SK-N-SH treated with all-trans-retinoic acid at 6 μM for 48 hours (cell line): ENCODE results near the gene PLCH2.

Experiments
- ATAC-seq: fragments of 200-7000 bp; cut with Tn5 transposase; 3 replicates; pipeline ENCODE4 v1.9.1; 2020; ENCODE audit warnings: mild to moderate bottlenecking, moderate library complexity
- ARNTL ChIP-seq: fragments of 450-650 bp; formaldehyde crosslinking; IDR thresholded peaks from 2 replicates; pipeline ENCODE4 v1.5.0; 2020; ENCODE audit warnings: low read depth, mild to moderate bottlenecking, moderate library complexity, borderline replicate concordance
- BACH2 ChIP-seq: fragments of 250-450 bp; sonication (Bioruptor Pico); IDR thresholded peaks from 2 replicates; pipeline ENCODE4 v1.9.0; 2021; ENCODE audit warnings: mild to moderate bottlenecking, borderline replicate concordance
- CSDC2 ChIP-seq: fragments of 250-450 bp; sonication (Bioruptor Pico); IDR thresholded peaks from 2 replicates; pipeline ENCODE4 v1.5.0; 2020; ENCODE audit warnings: mild to moderate bottlenecking, moderate library complexity
- ESRRG ChIP-seq: fragments of 250-450 bp; sonication (Bioruptor Pico); IDR thresholded peaks from 2 replicates; pipeline ENCODE4 v1.6.1; 2021; ENCODE audit warnings: mild to moderate bottlenecking
- GLIS3 ChIP-seq: fragments of 250-450 bp; sonication (Bioruptor Pico); IDR thresholded peaks from 2 replicates; pipeline ENCODE4 v1.5.0; 2020; ENCODE audit warnings: mild to moderate bottlenecking, moderate library complexity
- ISL1 ChIP-seq: fragments of 250-450 bp; sonication (Bioruptor Pico); IDR thresholded peaks from 2 replicates; pipeline ENCODE4 v2.1.2; 2022; ENCODE audit warnings: mild to moderate bottlenecking, moderate library complexity
- OSR1 ChIP-seq: fragments of 250-450 bp; sonication (Bioruptor Pico); IDR thresholded peaks from 2 replicates; pipeline ENCODE4 v1.8.0; 2022; ENCODE audit warnings: moderate library complexity, mild to moderate bottlenecking, inconsistent platforms
- PATZ1 ChIP-seq: fragments of 250-450 bp; sonication (Bioruptor Pico); IDR thresholded peaks from 2 replicates; pipeline ENCODE4 v1.8.0; 2020; ENCODE audit warnings: mild to moderate bottlenecking, moderate library complexity, borderline replicate concordance
- PPARA ChIP-seq: fragments of 250-450 bp; sonication (Bioruptor Pico); IDR thresholded peaks from 2 replicates; pipeline ENCODE4 v1.5.0; 2020; ENCODE audit warnings: mild to moderate bottlenecking, borderline replicate concordance
- RARB ChIP-seq: fragments of 250-450 bp; sonication (Bioruptor Pico); IDR thresholded peaks from 2 replicates; pipeline ENCODE4 v1.8.0; 2021; ENCODE audit warnings: mild to moderate bottlenecking, moderate library complexity
- SNAI2 ChIP-seq: fragments of 250-450 bp; sonication (Bioruptor Pico); IDR thresholded peaks from 2 replicates; pipeline ENCODE4 v1.5.0; 2020; ENCODE audit warnings: mild to moderate bottlenecking, moderate library complexity
- TCF4 ChIP-seq: fragments of 250-450 bp; sonication (Bioruptor Pico); IDR thresholded peaks from 2 replicates; pipeline ENCODE4 v1.8.0; 2021; ENCODE audit warnings: mild to moderate bottlenecking, moderate library complexity, borderline replicate concordance
- TOX ChIP-seq: fragments of 250-450 bp; sonication (Bioruptor Pico); IDR thresholded peaks from 2 replicates; pipeline ENCODE4 v1.8.0; 2021; ENCODE audit warnings: mild to moderate bottlenecking, moderate library complexity, borderline replicate concordance
- TSHZ2 ChIP-seq: fragments of 250-450 bp; sonication (Bioruptor Pico); IDR thresholded peaks from 2 replicates; pipeline ENCODE4 v1.5.0; 2020; ENCODE audit warnings: mild to moderate bottlenecking, moderate library complexity
- ZFP3 ChIP-seq: fragments of 250-450 bp; sonication (Bioruptor Pico); IDR thresholded peaks from 2 replicates; pipeline ENCODE4 v1.5.0; 2020; ENCODE audit warnings: mild to moderate bottlenecking, moderate library complexity
- ZNF565 ChIP-seq: fragments of 450-650 bp; formaldehyde crosslinking; conservative IDR thresholded peaks from 2 replicates; pipeline ENCODE4 v1.5.0; 2020; ENCODE audit warnings: low read depth, mild to moderate bottlenecking, moderate library complexity
- ZNF70 ChIP-seq: fragments of 450-650 bp; formaldehyde crosslinking; IDR thresholded peaks from 2 replicates; pipeline ENCODE4 v1.5.0; 2020; ENCODE audit warnings: mild to moderate bottlenecking, moderate library complexity
- ZNF8 ChIP-seq: fragments of 450-650 bp; formaldehyde crosslinking; IDR thresholded peaks from 2 replicates; pipeline ENCODE4 v1.5.0; 2020; ENCODE audit warnings: mild to moderate bottlenecking, moderate library complexity
- TF ChIP-seq, protein P1 (sequence below): fragments of 250-450 bp; sonication (Bioruptor Pico); IDR thresholded peaks from 2 replicates; pipeline ENCODE4 v1.5.1; 2021; ENCODE audit warnings: mild to moderate bottlenecking, moderate library complexity
- TF ChIP-seq, protein P2 (sequence below): fragments of 250-450 bp; sonication (Bioruptor Pico); IDR thresholded peaks from 2 replicates; pipeline ENCODE4 v1.8.0; 2021; ENCODE audit warnings: low read depth, mild to moderate bottlenecking, moderate library complexity, borderline replicate concordance

The PLCH2 gene

DNA sequence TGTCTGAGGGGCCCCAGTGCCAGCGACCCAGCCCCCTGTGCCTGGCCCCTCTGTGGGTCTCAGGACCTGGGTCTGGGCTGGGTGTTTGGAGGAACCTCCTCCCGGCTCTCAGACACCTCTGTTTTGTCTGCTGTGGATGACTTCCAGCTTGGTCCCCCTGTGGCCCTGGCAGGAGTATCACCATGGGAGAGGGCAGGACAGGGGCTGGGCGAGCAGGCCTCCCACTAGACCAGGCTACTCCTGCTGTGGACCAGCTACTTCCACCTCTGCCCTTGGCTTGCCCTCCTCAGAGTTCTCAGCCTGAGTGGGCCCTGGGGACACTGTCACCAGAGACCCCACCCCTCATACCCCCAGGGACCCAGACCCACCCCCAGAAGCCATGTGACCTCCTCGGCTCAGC lies 21.8 kb downstream of the PLCH2 start:
- no peak for TF ChIP-seq ZNF565
- ATAC-seq, result no peak

DNA sequence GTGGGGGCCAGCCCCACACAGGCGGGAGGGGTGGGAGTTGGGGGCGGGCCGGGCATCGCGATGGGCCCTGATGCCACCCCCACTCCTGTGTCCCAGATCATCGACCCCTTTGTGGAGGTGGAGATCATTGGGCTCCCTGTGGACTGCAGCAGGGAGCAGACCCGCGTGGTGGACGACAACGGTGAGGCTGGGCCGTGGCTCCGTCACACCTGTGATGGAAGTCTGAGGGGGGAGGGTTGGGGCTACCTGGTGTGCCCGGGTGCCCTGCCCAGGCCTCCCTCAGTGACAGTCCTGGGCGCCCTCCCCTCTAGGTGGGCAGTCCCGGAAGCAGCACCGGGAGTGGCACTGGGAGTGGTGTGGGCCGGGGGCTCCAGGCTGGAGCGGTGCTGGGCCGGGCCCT lies 22.6 kb downstream of the PLCH2 start:
- no peak for TF ChIP-seq ISL1 (CRISPR knock-in tag)
- no peak for TF ChIP-seq ZNF565
- TF ChIP-seq, protein P1, sequence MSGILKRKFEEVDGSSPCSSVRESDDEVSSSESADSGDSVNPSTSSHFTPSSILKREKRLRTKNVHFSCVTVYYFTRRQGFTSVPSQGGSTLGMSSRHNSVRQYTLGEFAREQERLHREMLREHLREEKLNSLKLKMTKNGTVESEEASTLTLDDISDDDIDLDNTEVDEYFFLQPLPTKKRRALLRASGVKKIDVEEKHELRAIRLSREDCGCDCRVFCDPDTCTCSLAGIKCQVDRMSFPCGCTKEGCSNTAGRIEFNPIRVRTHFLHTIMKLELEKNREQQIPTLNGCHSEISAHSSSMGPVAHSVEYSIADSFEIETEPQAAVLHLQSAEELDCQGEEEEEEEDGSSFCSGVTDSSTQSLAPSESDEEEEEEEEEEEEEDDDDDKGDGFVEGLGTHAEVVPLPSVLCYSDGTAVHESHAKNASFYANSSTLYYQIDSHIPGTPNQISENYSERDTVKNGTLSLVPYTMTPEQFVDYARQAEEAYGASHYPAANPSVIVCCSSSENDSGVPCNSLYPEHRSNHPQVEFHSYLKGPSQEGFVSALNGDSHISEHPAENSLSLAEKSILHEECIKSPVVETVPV (CRISPR knock-in tag), result no peak
- no peak for TF ChIP-seq ZNF70 (CRISPR knock-in tag)
- no peak for TF ChIP-seq TCF4 (CRISPR knock-in tag)
- TF ChIP-seq ZNF8, result no peak
- no peak for TF ChIP-seq ESRRG (CRISPR knock-in tag)
- no peak for TF ChIP-seq TSHZ2 (CRISPR knock-in tag)
- no peak for TF ChIP-seq CSDC2
- TF ChIP-seq OSR1, result no peak
- no peak for TF ChIP-seq ZFP3
- no peak for TF ChIP-seq RARB (CRISPR knock-in tag)
- TF ChIP-seq, protein P2, sequence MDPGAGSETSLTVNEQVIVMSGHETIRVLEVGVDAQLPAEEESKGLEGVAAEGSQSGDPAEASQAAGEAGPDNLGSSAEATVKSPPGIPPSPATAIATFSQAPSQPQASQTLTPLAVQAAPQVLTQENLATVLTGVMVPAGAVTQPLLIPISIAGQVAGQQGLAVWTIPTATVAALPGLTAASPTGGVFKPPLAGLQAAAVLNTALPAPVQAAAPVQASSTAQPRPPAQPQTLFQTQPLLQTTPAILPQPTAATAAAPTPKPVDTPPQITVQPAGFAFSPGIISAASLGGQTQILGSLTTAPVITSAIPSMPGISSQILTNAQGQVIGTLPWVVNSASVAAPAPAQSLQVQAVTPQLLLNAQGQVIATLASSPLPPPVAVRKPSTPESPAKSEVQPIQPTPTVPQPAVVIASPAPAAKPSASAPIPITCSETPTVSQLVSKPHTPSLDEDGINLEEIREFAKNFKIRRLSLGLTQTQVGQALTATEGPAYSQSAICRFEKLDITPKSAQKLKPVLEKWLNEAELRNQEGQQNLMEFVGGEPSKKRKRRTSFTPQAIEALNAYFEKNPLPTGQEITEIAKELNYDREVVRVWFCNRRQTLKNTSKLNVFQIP (CRISPR knock-in tag), result no peak
- TF ChIP-seq SNAI2 (CRISPR knock-in tag), result no peak
- no peak for TF ChIP-seq GLIS3 (CRISPR knock-in tag)
- TF ChIP-seq, all 23 proteins: peak for 0
- no peak for ATAC-seq

DNA sequence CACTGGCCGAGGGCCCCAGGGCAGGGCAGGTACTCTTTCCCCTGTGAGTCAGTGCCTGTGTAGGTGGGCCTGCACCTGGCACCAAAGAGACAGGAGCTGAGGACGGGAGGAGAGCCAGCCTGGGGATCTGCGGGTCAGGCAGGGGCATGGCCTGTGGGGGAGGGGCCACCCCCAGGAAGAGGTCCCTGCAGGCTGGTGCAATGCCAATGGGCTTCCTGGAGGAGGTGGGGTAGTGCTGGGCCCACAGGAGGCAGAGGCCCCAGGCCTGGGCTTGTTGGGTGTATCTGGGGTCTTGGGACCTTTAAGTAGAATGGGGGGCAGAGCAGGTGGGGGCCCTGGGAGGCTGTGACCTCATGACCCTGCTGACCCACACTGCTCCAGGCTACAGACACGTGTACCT lies 23.2 kb downstream of the PLCH2 start:
- TF ChIP-seq PPARA (CRISPR knock-in tag) (no peak), ISL1 (CRISPR knock-in tag) (no peak), ARNTL (CRISPR knock-in tag) (no peak)
- TF ChIP-seq, protein P1 (CRISPR knock-in tag), result no peak

GRCh38 chr1:2499986-2500596 lies 24.0 kb downstream of the PLCH2 start:
- ATAC-seq, result no peak
- TF ChIP-seq PPARA (CRISPR knock-in tag) (no peak), CSDC2 (no peak), ISL1 (CRISPR knock-in tag) (no peak), BACH2 (CRISPR knock-in tag) (no peak), PATZ1 (CRISPR knock-in tag) (no peak), TOX (CRISPR knock-in tag) (no peak), TCF4 (CRISPR knock-in tag) (no peak), OSR1 (no peak), GLIS3 (CRISPR knock-in tag) (no peak), SNAI2 (CRISPR knock-in tag) (no peak), TSHZ2 (CRISPR knock-in tag) (no peak)
- TF ChIP-seq, protein P2 (CRISPR knock-in tag), result no peak

More for the DNA sequence above, 23.2 kb downstream of the PLCH2 start:
- ATAC-seq, result no peak
